ENCODE measurements around the gene CGB7.
"Not testable (repeated sequence)": the region's sequence is repeated elsewhere in the genome, so short reads cannot be mapped to it uniquely, and the experiment has no call there.

Gene CGB7

DNA sequence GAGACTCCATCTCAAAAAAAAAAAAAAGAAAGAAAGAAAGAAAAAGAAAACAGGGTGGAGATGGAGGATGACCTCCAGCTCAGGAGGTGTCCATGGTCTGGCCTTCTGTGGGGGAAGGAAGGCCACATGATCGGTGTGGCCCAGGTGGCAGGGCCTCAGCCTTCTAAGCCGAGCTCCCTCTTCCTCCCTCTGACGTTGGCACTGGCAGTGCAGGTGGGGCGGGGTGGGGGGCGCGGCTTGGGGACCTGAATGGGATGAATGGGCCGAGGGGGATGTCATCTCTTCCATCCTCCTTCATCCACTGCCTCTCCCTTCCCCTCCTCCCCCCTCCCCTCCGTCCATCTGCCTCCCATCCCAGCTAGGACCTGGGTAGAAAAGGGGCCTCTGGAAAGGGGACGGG is 17.8 kb downstream of the CGB7 start:
- DNase-seq, result not testable (repeated sequence)

DNA sequence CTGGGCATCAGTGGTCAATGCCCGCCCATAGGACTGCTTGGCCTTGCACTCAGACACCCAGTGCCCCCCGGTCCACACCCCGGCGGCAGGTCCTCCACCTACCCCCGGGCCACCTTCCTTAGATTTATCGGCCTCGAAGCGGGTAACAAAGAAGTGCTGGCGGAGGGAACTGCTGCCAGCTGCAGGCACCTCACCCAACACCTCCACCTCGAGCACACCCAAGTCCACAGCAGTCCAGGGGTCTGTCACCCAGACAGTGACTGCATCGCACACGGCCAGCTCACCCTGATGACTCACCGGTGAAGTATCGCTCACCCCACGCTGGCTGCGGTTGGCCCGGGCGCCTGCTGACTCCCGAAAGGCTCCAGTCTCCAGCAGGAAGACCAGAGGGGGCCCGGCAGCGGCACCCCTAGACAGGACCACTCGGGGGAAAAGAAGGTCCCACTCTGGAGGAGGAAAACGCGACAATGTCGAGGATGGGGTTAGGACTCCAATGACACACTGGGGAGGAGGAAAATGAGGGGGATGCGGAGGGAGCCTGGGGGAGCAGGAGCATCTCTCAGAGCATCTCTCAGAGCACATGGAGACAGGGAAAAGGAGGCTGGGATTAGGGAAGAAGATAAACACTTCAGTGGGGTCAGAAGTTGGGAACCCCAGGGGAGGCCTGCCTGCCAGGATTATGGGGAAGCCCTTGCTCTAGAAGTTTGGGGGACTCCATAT is 18.8 kb downstream of the CGB7 start:
- not testable (repeated sequence) for DNase-seq

DNA sequence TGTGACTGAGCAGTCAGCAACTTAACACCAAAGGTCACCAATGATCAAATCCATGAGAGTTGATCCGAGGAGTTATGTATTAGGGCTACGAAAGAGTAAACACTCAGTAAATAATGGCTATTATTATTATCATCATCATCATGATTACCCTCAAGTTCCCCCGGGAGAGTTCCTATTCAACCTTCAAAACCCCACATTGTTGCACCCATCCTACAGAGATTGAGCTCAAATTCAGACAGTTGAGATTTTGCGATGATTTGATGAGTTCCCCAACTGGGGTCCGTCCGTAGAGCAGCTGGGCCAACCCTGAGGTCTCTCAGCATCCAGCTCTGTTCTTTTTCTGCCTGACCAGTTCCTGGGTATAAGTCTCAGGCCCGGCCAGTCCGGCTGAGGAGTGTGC is 19.4 kb downstream of the CGB7 start:
- not testable (repeated sequence) for DNase-seq

DNA sequence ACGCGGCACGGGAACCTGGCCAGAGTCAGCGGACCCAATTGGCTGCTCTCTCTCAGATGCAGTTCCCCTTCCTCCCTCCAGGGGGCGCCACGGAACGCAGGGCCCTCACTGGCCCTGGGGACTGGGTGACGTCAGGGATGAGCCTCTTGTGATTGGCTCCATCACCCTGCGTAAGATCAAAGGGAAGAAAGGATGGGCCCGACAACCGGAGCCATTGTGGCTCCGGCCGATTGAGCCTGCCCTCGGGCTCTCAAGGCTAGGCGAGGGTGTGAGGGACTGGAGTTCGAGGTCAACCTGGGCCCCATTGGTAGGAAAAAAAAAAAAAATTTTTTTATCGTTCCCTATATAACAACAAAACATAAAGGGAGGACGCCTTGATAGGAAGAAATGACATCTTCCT is 20.7 kb downstream of the CGB7 start, which contains the start of gene CGB1:
Gene CGB1, minus strand, starts transcription at position 81 of the 400 bp plus-strand sequence. CDS start 184 bp downstream, outside the sequence.
- not testable (repeated sequence) for DNase-seq

DNA sequence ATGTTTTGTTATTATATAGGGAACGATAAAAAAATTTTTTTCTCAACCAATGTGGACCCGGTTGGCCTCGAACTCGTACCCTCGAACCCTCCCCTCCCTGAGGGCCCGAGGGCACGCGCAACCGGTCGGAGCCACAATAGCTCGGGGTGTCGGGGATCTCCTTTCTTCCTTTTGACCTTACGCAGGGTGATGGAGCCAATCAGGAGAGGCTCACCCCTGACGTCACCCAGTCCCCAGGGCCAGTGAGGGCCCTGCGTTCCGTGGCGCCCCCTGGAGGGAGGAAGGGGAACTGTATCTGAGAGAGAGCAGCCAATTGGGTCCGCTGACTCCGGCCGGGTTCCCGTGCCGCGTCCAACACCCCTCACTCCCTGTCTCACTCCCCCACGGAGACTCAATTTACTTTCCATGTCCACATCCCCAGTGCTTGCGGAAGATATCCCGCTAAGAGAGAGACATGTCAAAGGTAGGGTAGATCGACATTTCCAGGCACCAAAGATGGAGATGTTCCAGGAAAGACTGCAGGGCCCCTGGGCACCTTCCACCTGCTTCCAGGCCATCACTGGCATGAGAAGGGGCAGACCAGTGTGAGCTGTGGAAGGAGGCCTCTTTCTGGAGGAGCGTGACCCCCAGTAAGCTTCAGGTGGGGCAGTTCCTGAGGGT is 25.8 kb downstream of the CGB7 start, which contains the start of gene CGB2:
Gene CGB2, plus strand, starts transcription at position 249 of the 660 bp plus-strand sequence. Its CDS starts 206 bp downstream, at position 455.
- not testable (repeated sequence) for DNase-seq

DNA sequence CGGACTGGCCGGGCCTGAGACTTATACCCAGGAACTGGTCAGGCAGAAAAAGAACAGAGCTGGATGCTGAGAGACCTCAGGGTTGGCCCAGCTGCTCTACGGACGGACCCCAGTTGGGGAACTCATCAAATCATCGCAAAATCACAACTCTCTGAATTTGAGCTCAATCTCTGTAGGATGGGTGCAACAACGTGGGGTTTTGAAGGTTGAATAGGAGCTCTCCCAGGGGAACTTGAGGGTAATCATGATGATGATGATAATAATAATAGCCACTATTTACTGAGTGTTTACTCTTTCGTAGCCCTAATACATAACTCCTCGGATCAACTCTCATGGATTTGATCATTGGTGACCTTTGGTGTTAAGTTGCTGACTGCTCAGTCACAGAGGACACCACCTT is 27.2 kb downstream of the CGB7 start:
- DNase-seq, result not testable (repeated sequence)

DNA sequence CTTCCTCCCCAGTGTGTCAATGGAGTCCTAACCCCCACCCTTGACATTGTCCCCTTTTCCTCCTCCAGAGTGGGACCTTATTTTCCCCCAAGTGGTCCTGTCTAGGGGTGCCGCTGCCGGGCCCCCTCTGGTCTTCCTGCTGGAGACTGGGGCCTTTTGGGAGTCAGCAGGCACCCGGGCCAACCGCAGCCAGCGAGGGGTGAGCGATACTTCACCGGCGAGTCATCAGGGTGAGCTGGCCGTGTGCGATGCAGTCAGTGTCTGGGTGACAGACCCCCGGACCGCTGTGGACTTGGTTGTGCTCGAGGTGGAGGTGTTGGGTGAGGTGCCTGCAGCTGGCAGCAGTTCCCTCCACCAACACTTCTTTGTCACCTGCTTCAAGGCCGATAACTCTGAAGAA is 27.8 kb downstream of the CGB7 start:
- DNase-seq, result not testable (repeated sequence)

DNA sequence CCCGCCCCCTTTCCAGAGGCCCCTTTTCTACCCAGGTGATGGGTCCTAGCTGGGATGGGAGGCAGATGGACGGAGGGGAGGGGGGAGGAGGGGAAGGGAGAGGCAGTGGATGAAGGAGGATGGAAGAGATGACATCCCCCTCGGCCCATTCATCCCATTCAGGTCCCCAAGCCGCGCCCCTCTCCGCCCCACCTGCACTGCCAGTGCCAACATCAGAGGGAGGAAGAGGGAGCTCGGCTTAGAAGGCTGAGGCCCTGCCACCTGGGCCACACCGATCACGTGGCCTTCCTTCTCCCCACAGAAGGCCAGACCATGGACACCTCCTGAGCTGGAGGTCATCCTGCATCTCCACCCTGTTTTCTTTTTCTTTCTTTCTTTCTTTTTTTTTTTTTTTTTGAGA is 28.9 kb downstream of the CGB7 start:
- not testable (repeated sequence) for DNase-seq

DNA sequence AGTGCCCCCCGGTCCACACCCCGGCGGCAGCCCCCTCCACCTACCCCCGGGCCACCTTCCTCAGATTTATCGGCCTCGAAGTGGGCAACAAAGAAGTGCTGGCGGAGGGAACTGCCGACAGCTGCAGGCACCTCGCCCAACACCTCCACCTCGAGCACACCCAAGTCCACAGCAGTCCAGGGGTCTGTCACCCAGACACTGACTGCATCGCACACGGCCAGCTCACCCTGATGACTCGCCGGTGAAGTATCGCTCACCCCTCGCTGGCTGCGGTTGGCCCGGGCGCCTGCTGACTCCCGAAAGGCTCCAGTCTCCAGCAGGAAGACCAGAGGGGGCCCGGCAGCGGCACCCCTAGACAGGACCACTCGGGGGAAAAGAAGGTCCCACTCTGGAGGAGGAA is 31.9 kb downstream of the CGB7 start:
- DNase-seq, result not testable (repeated sequence)

DNA sequence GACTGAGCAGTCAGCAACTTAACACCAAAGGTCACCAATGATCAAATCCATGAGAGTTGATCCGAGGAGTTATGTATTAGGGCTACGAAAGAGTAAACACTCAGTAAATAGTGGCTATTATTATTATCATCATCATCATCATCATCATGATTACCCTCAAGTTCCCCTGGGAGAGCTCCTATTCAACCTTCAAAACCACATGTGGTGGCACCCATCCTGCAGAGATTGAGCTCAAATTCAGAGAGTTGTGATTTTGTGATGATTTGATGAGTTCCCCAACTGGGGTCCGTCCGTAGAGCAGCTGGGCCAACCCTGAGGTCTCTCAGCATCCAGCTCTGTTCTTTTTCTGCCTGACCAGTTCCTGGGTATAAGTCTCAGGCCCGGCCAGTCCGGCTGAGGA is 32.5 kb downstream of the CGB7 start:
- DNase-seq, result not testable (repeated sequence)

DNA sequence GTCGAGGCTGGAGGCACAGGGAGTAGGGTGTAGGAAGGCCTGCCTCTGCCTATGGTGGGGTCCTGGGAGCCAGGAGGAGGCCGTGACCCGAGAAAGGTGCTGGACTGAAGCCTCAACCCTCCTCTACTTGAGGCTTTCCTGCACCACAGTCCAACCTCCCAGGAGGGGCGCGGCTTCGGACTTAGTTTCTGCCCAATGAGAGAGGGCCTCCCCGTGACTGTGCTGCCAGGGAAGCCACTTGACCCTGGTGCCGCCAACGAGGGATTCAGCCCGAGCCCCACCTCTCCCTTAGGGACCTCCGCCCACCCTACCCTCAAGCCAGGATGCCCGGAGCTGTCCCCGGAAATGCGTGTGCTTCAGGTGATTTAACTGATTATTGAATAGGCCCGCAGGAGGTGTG is 33.3 kb downstream of the CGB7 start, which contains the start of gene CGB3:
Gene CGB3, minus strand, starts transcription at position 101 of the 400 bp plus-strand sequence. CDS start 362 bp downstream, outside the sequence.
- DNase-seq, result not testable (repeated sequence)

DNA sequence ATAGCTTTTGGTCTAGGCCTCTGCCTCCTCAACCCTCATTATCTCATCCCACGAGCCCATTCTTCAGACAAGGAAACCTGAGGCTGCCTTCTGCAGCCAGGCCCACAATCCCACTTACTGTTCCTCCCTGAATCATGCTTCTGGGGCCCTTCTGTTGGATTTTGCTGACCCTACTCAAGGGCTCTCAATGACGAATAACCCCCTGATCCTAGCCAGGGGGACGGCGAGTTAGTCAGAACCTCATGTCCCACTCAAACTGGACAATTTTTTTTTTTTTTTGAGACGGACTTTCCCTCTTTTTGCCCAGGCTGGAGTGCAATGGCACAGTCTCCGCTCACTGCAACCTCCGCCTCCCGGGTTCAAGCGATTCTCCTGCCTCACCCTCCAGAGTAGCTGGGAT is 35.4 kb downstream of the CGB7 start:
- no peak for DNase-seq

DNA sequence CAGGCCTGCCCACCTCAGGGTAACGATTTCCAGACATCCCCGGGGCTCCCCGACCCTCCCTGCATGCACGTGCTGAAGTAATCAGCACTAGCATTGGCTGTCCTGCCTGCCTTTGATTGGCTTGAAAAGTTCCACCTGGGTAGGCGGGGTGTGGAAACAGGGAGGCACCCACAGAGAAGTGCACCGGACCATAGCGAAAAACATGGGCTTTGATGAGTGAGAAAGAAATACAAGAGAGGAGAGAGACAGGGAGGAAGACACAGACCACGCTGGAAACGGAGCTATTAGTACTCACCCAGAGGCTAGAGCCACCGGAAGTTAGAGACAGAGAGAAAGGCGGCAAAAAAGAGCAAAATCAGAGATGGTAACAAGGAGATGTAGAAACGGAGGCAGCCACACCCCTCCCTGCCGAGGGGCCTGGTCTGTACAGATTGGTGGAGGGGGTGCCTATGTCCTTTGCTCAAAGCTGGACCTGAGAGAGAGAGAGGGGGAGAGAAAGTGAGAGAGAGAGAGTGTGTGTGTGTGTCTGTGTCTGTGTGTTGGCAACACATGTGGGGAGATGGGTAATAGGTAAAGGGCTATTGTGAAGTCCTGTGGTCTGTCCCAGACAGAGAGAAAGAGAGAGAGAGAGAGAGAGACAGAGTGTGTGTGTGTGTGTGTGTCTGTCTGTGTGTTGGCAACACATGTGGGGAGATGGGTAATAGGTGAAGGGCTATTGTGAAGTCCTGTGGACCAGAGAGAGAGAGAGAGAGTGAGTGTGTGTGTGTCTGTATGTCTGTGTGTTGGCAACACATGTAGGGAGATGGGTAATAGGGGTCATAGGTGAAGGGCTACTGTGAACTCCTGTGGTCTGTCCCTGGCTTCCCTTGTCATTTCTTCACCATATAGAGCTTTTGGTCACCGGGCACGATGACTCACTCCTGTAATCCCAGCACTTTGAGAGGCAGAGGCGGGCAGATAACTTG is 36.3 kb downstream of the CGB7 start:
- DNase-seq, result no peak

DNA sequence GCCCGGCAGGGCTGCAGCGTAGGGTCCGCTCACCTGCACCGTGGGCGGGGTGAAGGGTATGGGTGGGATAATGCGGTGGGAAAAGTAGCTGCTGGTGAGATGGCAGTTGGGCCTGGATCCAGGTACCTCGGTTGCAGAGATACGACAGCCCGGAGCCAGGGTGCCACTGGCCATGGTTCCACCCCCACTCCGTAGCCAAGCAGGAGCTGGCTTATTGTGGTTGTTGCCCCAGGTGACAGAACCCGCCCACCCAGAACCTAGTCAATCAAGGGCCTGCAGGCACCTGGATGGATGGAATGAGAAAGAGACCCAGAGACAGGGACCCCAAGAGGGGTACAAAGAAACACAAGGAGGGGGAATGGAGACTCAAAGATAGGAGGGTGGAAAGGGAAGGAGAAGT is 37.2 kb downstream of the CGB7 start:
- no peak for DNase-seq

DNA sequence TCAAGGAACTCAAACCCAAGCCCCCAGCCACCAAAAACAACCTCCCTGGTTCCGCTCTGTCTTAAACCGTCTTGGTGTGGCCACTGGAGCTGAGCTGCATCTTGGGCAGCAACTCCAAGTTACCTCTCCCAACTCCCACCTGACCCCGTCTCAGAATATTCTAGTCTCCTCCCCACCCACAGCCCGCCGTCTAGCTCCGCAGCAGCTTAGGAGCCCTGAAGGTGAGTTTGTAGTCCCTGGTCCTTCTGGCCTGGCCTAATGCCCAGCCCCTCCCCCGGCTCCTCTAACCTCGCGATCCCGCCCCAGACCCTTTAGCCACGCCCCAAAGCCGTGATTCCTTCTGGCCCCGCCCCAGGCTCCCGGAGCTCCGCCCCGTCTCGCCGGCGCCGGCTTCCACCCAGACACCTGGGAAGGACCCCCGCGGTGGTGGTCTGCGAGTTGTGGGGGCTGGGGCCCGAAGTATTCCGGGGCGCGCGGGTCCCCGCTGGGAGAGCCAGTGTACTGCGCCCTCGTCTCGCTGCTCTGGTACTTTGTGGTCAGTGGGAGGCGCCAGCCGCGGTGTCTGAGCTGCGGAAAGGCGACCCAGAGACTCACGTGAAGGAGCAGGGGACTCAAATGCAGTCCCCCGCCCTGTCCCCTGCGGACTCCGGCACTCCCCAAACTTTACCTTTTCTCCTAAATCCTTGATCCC is 38.2 kb downstream of the CGB7 start:
- no peak for DNase-seq

DNA sequence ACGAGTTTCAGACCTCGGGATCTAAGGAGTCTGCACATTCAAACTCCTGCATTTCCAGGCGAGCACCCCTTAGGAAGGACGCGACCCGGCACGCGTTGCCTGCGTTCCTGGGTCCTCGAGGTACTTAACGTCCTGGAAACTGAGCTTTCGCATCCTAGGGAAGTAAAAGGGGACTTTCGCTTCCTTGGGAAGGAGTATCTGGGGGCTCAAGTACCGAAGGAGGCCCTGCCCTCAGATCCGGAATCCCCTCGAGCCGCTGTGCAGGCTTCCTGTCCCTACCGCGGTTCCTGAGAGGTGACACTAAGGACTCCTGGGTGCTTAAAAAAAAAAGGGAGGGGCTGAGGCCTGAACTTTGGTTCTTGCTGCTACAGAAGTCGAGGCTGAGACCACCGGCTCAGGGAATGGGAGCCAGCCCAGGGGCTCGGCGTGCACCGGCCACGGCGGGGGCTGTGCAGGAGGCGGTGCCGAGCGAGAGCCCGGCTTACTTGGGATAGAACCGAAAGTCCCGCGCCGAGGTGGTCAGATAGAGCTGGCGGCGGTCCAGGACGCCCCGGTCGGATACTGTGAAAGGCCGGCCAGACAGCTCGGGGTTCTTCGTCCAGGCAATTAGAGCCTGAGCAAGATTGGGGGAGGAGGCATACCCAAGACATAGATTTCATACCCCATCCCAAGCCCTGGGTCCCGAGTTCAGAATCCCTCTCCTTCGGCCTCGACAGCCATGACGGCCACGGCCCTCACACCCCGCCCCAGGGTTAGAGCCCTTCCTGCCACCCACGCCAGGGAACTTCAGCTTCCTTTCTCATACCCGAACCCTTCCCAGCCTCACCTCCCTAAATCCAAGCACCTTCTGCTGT is 38.9 kb downstream of the CGB7 start:
- not testable (repeated sequence) for DNase-seq

DNA sequence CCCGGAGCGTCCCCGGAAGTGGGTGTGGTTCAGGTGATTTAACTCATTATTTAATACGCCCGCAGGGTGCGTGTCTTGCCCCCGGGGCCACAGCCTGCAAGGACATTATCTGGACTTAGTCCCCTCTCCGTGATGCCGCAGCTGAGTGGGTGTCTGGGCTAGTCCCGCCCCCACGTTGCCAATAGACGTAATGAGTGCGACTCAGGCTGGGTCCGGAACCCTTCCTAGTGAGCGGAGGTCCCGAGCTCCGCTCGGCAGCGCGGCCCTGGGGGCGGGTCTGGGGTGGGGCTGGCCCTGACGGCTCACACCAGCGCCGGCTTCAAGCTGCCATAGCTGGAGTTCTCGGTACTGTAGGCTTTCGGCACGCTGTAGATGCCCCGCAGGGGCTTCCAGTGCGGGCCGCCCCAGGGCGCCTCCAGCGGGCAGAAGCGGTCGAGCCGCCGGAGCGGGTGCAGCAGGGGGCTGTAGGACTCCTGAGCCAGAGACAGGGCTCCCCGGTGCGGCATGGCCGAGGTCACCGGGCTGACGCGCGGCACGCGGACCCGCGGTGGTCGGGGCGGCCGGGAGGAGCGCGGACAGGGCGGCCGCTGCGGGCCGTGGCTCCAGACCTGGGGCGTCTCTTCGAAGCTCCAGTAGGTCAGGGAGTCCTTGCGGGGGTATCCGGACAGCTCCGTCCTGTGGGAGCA is 39.7 kb downstream of the CGB7 start:
- no peak for DNase-seq

DNA sequence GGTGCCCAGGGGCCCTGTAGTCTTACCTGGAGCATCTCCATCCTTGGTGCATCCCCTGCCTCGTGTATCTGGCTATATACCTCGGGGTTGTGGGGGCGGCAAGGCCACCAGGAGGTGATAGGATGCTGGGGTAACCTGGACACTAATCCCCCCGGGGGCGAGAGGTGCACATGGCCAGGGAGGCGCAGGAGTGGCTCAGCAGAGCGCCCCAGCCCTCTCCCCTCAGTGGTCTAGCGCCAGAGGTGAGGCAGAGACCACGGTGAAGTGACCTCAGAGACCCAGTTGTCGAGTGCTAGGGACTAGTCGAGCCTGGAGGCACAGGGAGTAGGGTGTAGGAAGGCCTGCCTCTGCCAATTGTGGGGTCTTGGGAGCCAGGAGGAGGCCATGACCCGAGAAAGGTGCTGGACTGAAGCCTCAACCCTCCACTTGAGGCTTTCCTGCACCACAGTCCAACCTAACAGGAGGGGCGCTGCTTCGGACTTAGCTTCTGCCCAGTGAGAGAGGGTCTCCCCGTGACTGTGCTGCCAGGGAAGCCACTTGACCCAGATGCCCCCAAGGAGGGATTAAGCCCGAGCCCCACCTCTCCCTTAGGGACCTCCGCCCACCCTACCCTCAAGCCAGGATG is 40.4 kb downstream of the CGB7 start, which contains the start of gene LHB:
Gene LHB, minus strand, starts transcription at position 51 of the 625 bp plus-strand sequence. Its CDS starts 10 bp downstream, at position 41.
- no peak for DNase-seq

DNA sequence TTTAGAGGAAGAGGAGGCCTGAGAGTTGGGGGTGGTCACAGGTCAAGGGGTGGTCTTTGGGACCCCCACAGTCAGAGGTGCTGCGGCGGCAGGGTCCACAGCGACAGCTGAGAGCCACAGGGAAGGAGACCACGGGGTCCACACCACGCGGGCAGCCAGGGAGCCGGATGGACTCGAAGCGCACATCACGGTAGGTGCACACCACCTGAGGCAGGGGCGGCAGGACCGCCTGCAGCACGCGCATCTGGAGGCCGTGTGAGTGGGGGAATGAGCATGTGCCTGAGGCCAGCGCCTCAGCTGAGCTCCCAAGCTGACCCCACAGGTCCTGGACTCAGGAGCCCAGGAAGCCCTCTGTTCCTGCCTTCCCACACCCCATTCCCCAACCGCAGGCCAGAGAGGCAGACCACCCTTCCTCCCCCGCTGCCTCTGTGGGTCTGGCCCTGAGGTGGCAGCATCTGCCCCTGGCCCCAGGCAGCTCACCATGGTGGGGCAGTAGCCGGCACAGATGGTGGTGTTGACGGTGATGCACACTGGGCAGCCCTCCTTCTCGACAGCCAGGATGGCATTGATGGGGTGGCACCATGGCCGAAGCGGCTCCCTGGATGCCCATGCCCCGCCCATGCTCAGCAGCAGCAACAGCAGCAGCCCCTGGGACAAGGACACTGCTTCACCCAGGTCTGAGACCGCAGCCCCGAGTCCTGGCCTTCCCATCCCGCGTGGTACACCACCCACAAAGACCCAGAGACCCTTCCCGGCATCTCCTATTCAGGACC is 41.3 kb downstream of the CGB7 start:
- no peak for DNase-seq

Data from T1000 (cell line).